Muscle layer of colon (tissue), 2 donors: ENCODE results near the gene AMOTL2.

ENCODE experiments used
- H3K27ac ChIP-seq: one replicate; pipeline ENCODE4 v1.7.0; 2013; ENCODE audit warnings: low read depth, mild to moderate bottlenecking, low read length, moderate library complexity
- H3K27me3 ChIP-seq, 2 donors: one replicate each; pipeline ENCODE4 v1.7.0; 2013; ENCODE audit warnings: low read length in 2 of 2, mild to moderate bottlenecking in 2 of 2; ENCODE audit not compliant: insufficient read depth in 2 of 2, control insufficient read depth in 1 of 2
- H3K36me3 ChIP-seq: one replicate; pipeline ENCODE4 v1.7.0; 2013; ENCODE audit warnings: mild to moderate bottlenecking, low read length; ENCODE audit not compliant: insufficient read depth
- H3K4me1 ChIP-seq: one replicate; pipeline ENCODE4 v1.7.0; 2013; ENCODE audit warnings: mild to moderate bottlenecking, low read length; ENCODE audit not compliant: insufficient read depth
- H3K4me3 ChIP-seq, 2 donors: one replicate each; pipeline ENCODE4 v1.7.0; 2013; ENCODE audit warnings: low read length in 2 of 2, low read depth in 1 of 2, mild to moderate bottlenecking in 1 of 2, moderate library complexity in 1 of 2
- H3K9ac ChIP-seq: one replicate; pipeline ENCODE4 v1.7.0; 2013; ENCODE audit warnings: low read length
- H3K9me3 ChIP-seq: one replicate; pipeline ENCODE4 v1.7.0; 2013; ENCODE audit warnings: mild to moderate bottlenecking, low read length
- donor health status: abdominal sarcoma.
- donor health status: Adenocarcinoma of cecum.

The AMOTL2 gene

GRCh38 chr3:134354612-134355251, 19.5 kb downstream of the AMOTL2 start:
- Histone ChIP-seq H3K27ac (no peak overlapping the region), H3K27me3 (no peaks in the 10 kb centered on the region), H3K36me3 (peaks cover 56% of the 10 kb centered on the region), H3K4me1 (peaks cover 81% of the 10 kb centered on the region), H3K4me3 (no peak overlapping the region), H3K9me3 (no peaks in the 10 kb centered on the region), H3K9ac (no peak overlapping the region)

GRCh38 chr3:134353831-134354611, 20.2 kb downstream of the AMOTL2 start:
- H3K4me3 ChIP-seq = no peak overlapping the region
- H3K9ac ChIP-seq = no peak overlapping the region
- H3K27ac ChIP-seq = no peak overlapping the region
- H3K4me1 ChIP-seq = peaks cover 74% of the 10 kb centered on the region
- peaks cover 49% of the 10 kb centered on the region for H3K36me3 ChIP-seq
- no peaks in the 10 kb centered on the region for H3K9me3 ChIP-seq
- H3K27me3 ChIP-seq = no peaks in the 10 kb centered on the region

DNA sequence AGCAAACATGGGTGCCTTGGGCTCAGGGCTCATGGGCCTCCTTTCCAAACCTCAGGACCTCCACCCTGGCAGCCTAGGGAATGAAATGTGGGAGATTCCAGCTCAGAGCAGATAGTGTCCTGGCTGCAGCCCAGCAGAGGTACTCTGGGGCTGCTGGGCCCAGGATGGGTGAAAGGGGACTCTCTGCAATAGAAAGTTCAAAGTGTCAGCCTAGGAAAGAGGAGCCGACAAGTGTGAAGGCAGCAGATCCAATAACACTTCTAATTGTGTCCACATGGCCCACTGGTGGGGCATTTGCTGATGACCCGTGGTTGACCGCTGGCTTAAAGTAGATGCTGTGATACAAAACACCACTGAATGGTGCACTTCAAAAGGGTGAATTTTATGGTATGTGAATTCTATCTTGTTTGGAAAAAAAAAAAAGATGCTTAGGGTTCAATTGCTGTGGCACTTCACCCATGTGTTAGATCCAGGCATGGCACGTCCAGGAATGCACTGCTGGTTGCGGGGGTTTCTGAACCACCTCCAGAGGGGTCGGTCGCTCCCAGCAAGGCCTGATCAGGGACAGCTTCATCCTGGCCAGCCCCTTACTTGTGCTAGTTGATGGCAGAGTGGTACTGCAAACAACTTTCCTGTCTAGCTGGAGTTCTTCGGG, 20.9 kb downstream of the AMOTL2 start:
- peaks cover 72% of the 10 kb centered on the region for H3K4me1 ChIP-seq
- no peaks in the 10 kb centered on the region for H3K27me3 ChIP-seq
- no peak overlapping the region for H3K9ac ChIP-seq
- no peak overlapping the region for H3K4me3 ChIP-seq
- peaks cover 41% of the 10 kb centered on the region for H3K36me3 ChIP-seq
- H3K9me3 ChIP-seq = no peaks in the 10 kb centered on the region
- no peak overlapping the region for H3K27ac ChIP-seq

GRCh38 chr3:134352031-134352671, 22.1 kb downstream of the AMOTL2 start:
- H3K36me3 ChIP-seq = peaks cover 30% of the 10 kb centered on the region
- H3K27ac ChIP-seq = peak overlapping the region; percentile 59
- no peaks in the 10 kb centered on the region for H3K27me3 ChIP-seq
- no peak overlapping the region for H3K4me3 ChIP-seq
- H3K9ac ChIP-seq = no peak overlapping the region
- peaks cover 61% of the 10 kb centered on the region for H3K4me1 ChIP-seq
- H3K9me3 ChIP-seq = no peaks in the 10 kb centered on the region

DNA sequence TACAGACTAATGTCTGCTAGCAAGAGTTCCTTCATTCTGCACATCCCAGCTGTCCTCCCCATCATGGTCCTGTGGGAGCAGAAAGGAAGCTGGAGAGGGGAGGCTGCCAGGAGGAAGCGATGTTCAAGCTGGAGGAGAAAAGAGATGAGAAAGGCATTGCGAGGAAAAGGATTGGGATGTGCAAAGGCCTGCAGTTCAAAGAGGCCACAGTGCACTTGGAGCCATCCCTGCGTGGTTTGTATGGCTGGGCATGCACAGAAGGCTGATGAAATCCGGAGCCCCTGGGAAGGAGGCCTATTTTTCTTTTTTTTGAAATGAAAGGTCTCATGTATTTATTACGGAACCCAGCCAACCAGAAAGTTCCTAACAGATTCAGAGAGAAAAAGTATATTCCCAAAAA, 22.8 kb downstream of the AMOTL2 start:
- Histone ChIP-seq H3K36me3 (peaks cover 23% of the 10 kb centered on the region), H3K4me3 (no peak overlapping the region), H3K27me3 (no peaks in the 10 kb centered on the region), H3K27ac (peak overlapping the region; percentile 6), H3K4me1 (peaks cover 54% of the 10 kb centered on the region), H3K9ac (no peak overlapping the region), H3K9me3 (peaks cover 5% of the 10 kb centered on the region)

DNA sequence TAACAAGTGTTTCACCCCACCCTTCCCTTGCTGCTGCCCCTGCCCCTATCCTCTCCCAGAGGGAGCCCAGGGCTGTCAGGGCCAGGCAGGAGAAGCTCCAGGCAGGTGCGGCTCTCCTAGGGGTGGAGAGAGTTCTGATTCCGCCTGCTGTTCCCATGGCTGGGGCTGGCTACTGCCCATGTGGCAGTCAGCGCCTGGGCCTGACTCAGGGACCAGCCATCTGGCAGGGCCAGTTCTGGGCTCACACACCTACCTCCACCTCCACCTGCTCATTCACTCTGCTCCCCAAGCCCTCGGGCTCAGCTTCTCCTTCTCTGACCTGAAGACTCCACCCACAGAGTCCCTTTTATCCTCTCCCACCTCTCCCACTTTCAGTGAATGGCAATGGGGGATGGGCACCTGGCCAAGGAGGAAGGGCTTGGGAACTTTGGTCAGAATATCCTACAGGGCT, 23.4 kb downstream of the AMOTL2 start:
- H3K9ac ChIP-seq = no peak overlapping the region
- H3K36me3 ChIP-seq = peaks cover 18% of the 10 kb centered on the region
- peaks cover 51% of the 10 kb centered on the region for H3K4me1 ChIP-seq
- peak overlapping the region; percentile 6 for H3K27ac ChIP-seq
- H3K4me3 ChIP-seq = no peak overlapping the region
- peaks cover 5% of the 10 kb centered on the region for H3K9me3 ChIP-seq
- no peaks in the 10 kb centered on the region for H3K27me3 ChIP-seq

- Histone ChIP-seq H3K27me3 (no peaks in the 10 kb centered on the region), H3K27ac (no peak overlapping the region), H3K9me3 (peaks cover 5% of the 10 kb centered on the region), H3K9ac (no peak overlapping the region), H3K36me3 (peaks cover 13% of the 10 kb centered on the region), H3K4me1 (peaks cover 50% of the 10 kb centered on the region), H3K4me3 (no peak overlapping the region)
Observed at GRCh38 chr3:134350266-134350665, 24.0 kb downstream of the AMOTL2 start.

- H3K27ac ChIP-seq = no peak overlapping the region
- H3K9ac ChIP-seq = no peak overlapping the region
- peaks cover 35% of the 10 kb centered on the region for H3K4me1 ChIP-seq
Observed at GRCh38 chr3:134348524-134348923, 25.7 kb downstream of the AMOTL2 start.

GRCh38 chr3:134347551-134347950, 26.7 kb downstream of the AMOTL2 start:
- peaks cover 27% of the 10 kb centered on the region for H3K4me1 ChIP-seq
- peaks cover 5% of the 10 kb centered on the region for H3K9me3 ChIP-seq
- H3K27me3 ChIP-seq = no peaks in the 10 kb centered on the region
- H3K36me3 ChIP-seq = no peaks in the 10 kb centered on the region
- no peak overlapping the region for H3K27ac ChIP-seq
- no peak overlapping the region for H3K4me3 ChIP-seq
- no peak overlapping the region for H3K9ac ChIP-seq

More at GRCh38 chr3:134348524-134348923, 25.7 kb downstream of the AMOTL2 start:
- H3K27me3 ChIP-seq = no peaks in the 10 kb centered on the region
- peaks cover 5% of the 10 kb centered on the region for H3K9me3 ChIP-seq
- H3K4me3 ChIP-seq = no peak overlapping the region
- H3K36me3 ChIP-seq = no peaks in the 10 kb centered on the region

DNA sequence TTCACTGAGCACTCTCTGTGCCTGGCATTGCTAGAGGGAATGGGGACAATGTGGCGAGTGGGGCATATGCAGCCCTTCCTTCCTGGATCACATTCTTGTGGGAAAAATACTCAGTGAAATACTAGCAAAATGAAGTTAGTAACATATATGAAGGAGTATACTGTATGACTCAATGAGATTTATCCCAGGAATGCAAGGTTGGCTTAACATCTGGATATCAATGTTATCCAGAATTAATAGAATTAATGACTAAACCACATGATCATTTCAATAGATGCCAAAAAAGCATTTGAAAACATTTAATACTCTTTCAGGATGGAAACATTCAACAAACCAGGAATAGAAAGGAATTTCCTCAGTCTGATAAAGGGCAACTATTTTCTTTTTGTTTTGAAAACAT, 27.5 kb downstream of the AMOTL2 start:
- Histone ChIP-seq H3K36me3 (no peaks in the 10 kb centered on the region), H3K9ac (no peak overlapping the region), H3K4me3 (no peak overlapping the region), H3K27me3 (no peaks in the 10 kb centered on the region), H3K4me1 (peaks cover 19% of the 10 kb centered on the region), H3K27ac (no peak overlapping the region), H3K9me3 (peaks cover 5% of the 10 kb centered on the region)

- peaks cover 5% of the 10 kb centered on the region for H3K9me3 ChIP-seq
- no peak overlapping the region for H3K9ac ChIP-seq
- H3K4me3 ChIP-seq = no peak overlapping the region
- no peak overlapping the region for H3K27ac ChIP-seq
- no peaks in the 10 kb centered on the region for H3K27me3 ChIP-seq
- H3K4me1 ChIP-seq = peaks cover 6% of the 10 kb centered on the region
- no peaks in the 10 kb centered on the region for H3K36me3 ChIP-seq
Observed at GRCh38 chr3:134345202-134345601, 29.0 kb downstream of the AMOTL2 start.
